SK-N-SH treated with all-trans-retinoic acid at 6 μM for 48 hours (cell line): Measurements from ENCODE around the gene ABCC11.

Source experiments
- ZC3H10 ChIP-seq: fragments of 250-450 bp; sonication (Bioruptor Pico); IDR thresholded peaks from 2 replicates; pipeline ENCODE4 v1.5.1; 2021; ENCODE audit warnings: mild to moderate bottlenecking, moderate library complexity
- ZNF565 ChIP-seq: fragments of 450-650 bp; formaldehyde crosslinking; conservative IDR thresholded peaks from 2 replicates; pipeline ENCODE4 v1.5.0; 2020; ENCODE audit warnings: low read depth, mild to moderate bottlenecking, moderate library complexity

- TF ChIP-seq ZC3H10 (no peak), ZNF565 (CRISPR knock-in tag) (no peak)
These were observed 40.6 kb downstream of the ABCC11 start for GRCh38 chr16:48206594-48207242.
